OCI-LY1 (cell line): ENCODE measurements around the gene C1QTNF9.

ENCODE experiments used
- EZH2 ChIP-seq: fragments of 200-600 bp; sonication (generic), shearing (Covaris generic); IDR thresholded peaks from 2 replicates; pipeline ENCODE4 v1.8.0; 2017; ENCODE audit warnings: borderline replicate concordance, mixed run types, mild to moderate bottlenecking, antibody characterized with exemption, low read length, moderate library complexity, mixed read lengths
- TF ChIP-seq, protein P1 (sequence below): fragments of 200-600 bp; sonication (generic), shearing (Covaris generic); IDR thresholded peaks from 2 replicates; pipeline ENCODE4 v1.5.1; 2017; ENCODE audit warnings: mild to moderate bottlenecking, antibody characterized with exemption, low read length, moderate library complexity, mixed read lengths

GRCh38 chr13:24292481-24292880 lies 16.9 kb upstream of the C1QTNF9 start:
- TF ChIP-seq, protein P1, sequence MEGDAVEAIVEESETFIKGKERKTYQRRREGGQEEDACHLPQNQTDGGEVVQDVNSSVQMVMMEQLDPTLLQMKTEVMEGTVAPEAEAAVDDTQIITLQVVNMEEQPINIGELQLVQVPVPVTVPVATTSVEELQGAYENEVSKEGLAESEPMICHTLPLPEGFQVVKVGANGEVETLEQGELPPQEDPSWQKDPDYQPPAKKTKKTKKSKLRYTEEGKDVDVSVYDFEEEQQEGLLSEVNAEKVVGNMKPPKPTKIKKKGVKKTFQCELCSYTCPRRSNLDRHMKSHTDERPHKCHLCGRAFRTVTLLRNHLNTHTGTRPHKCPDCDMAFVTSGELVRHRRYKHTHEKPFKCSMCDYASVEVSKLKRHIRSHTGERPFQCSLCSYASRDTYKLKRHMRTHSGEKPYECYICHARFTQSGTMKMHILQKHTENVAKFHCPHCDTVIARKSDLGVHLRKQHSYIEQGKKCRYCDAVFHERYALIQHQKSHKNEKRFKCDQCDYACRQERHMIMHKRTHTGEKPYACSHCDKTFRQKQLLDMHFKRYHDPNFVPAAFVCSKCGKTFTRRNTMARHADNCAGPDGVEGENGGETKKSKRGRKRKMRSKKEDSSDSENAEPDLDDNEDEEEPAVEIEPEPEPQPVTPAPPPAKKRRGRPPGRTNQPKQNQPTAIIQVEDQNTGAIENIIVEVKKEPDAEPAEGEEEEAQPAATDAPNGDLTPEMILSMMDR: no peak
- no peak for TF ChIP-seq EZH2
